K562 (cell line): ENCODE results near the gene CREG1. TPM values are rescaled to one million over a fixed set of nuclear protein-coding genes. Genes with fewer than 3 reads are reported as not detected.
A peak's percentile ranks its signal among the peaks of the same experiment; 100 is the strongest.

ENCODE experiments used
- E2F8 ChIP-seq: fragments of 450-650 bp; IDR thresholded peaks from 2 replicates; pipeline ENCODE4 v1.7.1; 2018; ENCODE audit warnings: mild to moderate bottlenecking, low read depth; ENCODE audit not compliant: partially characterized antibody
- ESRRA ChIP-seq: fragments of 450-650 bp; IDR thresholded peaks from 2 replicates; pipeline ENCODE4 v1.6.1; 2014; ENCODE audit warnings: low read depth, mild to moderate bottlenecking, moderate library complexity, borderline replicate concordance
- ETS1 ChIP-seq: conservative IDR thresholded peaks from 2 replicates; pipeline ENCODE4 v1.6.1; 2011; ENCODE audit warnings: low read depth, mild to moderate bottlenecking, low read length; ENCODE audit not compliant: control insufficient read depth
- ETV6 ChIP-seq, 3 experiments: fragments of 150-350 bp in 1 of 3; sonication (generic) in 1 of 3; formaldehyde crosslinking in 1 of 3; IDR thresholded peaks; 2 replicates each; pipeline versions ENCODE4 v1.6.1 to v1.8.0; 2014 to 2022; ENCODE audit warnings: borderline replicate concordance in 2 of 3, low read depth in 2 of 3, antibody characterized with exemption in 1 of 3, low read length in 1 of 3, mild to moderate bottlenecking in 1 of 3, missing genetic modification reagents in 1 of 3
- HINFP ChIP-seq: fragments of 450-650 bp; conservative IDR thresholded peaks from 2 replicates; pipeline ENCODE4 v1.6.1; 2016; ENCODE audit warnings: missing genetic modification characterization, low read depth, mild to moderate bottlenecking, control low read depth, missing compliant biosample characterization
- IFI16 ChIP-seq: fragments of 250-450 bp; sonication (Bioruptor Pico); IDR thresholded peaks from 2 replicates; pipeline ENCODE4 v2.1.2; 2022; ENCODE audit warnings: mild to moderate bottlenecking, inconsistent platforms
- JUN ChIP-seq, 2 experiments: sonication (generic) in 1 of 2; formaldehyde crosslinking in 1 of 2; IDR thresholded peaks; 2 replicates each; pipeline versions ENCODE4 v1.6.1 to v1.8.0; 2012 to 2022; ENCODE audit warnings: borderline replicate concordance in 2 of 2, mild to moderate bottlenecking in 2 of 2, improper control_type of control experiment in 1 of 2, low read depth in 1 of 2, low read length in 1 of 2, missing genetic modification reagents in 1 of 2
- KLF1 ChIP-seq: fragments of 450-650 bp; IDR thresholded peaks from 2 replicates; pipeline ENCODE4 v1.6.1; 2016; ENCODE audit warnings: missing genetic modification characterization, missing compliant biosample characterization
- MED1 ChIP-seq: sonication (generic); formaldehyde crosslinking; IDR thresholded peaks from 2 replicates; pipeline ENCODE4 v1.8.1; 2023; ENCODE audit warnings: missing genetic modification reagents, borderline replicate concordance
- NR1H2 ChIP-seq: sonication (generic); formaldehyde crosslinking; IDR thresholded peaks from 2 replicates; pipeline ENCODE4 v1.4.0; 2020; ENCODE audit warnings: mild to moderate bottlenecking, missing genetic modification reagents
- RBM14 ChIP-seq: fragments of 200-400 bp; formaldehyde crosslinking; IDR thresholded peaks from 2 replicates; pipeline ENCODE4 v1.6.1; 2018; ENCODE audit warnings: low read depth, mild to moderate bottlenecking, low read length, moderate library complexity, borderline replicate concordance; ENCODE audit not compliant: insufficient read depth
- RUNX1 ChIP-seq: sonication (generic); IDR thresholded peaks from 2 replicates; pipeline ENCODE4 v1.6.1; 2016; ENCODE audit warnings: antibody characterized with exemption, low read depth
- SMARCA4 ChIP-seq: fragments of 450-650 bp; IDR thresholded peaks from 2 replicates; pipeline ENCODE4 v1.6.1; 2016
- TCF15 ChIP-seq: fragments of 250-450 bp; sonication (Bioruptor Pico); IDR thresholded peaks from 2 replicates; pipeline ENCODE4 v1.8.0; 2022; ENCODE audit warnings: moderate library complexity, mild to moderate bottlenecking, inconsistent platforms
- ZBTB17 ChIP-seq: fragments of 450-650 bp; formaldehyde crosslinking; IDR thresholded peaks from 2 replicates; pipeline ENCODE4 v1.4.0; 2020; ENCODE audit warnings: mild to moderate bottlenecking
- ZKSCAN8 ChIP-seq: fragments of 200-800 bp; sonication (Bioruptor generic); IDR thresholded peaks from 2 replicates; pipeline ENCODE4 v1.6.1; 2016; ENCODE audit warnings: missing genetic modification characterization, missing compliant biosample characterization
- ZNF695 ChIP-seq: fragments of 450-650 bp; formaldehyde crosslinking; IDR thresholded peaks from 2 replicates; pipeline ENCODE4 v1.4.0; 2020; ENCODE audit warnings: mild to moderate bottlenecking, moderate library complexity
- polyA plus RNA-seq, 8 experiments: library from polyadenylated mRNA; depleted of rRNA in 4 of 8; stranded (reverse) in 5 of 8; unstranded in 3 of 8; fragments of >200 nt; fragmentation: Nextera tagmentation in 2 of 8; fragmentation: Illumina TruSeq in 1 of 8; extraction: Ambion mirVana in 2 of 8; extraction: Trizol in 1 of 8; gene quantifications; 2 replicates each; pipeline versions ENCODE4 v1.2.1 to v1.2.3, GENCODE V29; 2011 to 2014; ENCODE audit warnings: inconsistent platforms in 1 of 8, missing spikeins in 1 of 8
- total RNA-seq, 7 experiments: library from RNA; depleted of rRNA in 6 of 7; stranded (reverse); fragments of >200 nt in 6 of 7; fragmentation: Illumina TruSeq in 2 of 7; extraction: Trizol in 2 of 7; gene quantifications; 2 replicates each; pipeline versions ENCODE4 v1.2.1 to v1.2.3, GENCODE V29; 2011 to 2021; ENCODE audit warnings: low replicate concordance in 1 of 7

Gene CREG1
- total and polyA plus RNA-seq, 9 of the 15 experiments (the other 6 are each of a cell fraction or from before 2014, with no cell fraction given), result 45.7 to 272 (median 161) TPM

GRCh38 chr1:167517535-167518330 lies 35.8 kb downstream of the CREG1 start (continued):
- no peak for TF ChIP-seq IFI16 (CRISPR knock-in tag)
- TF ChIP-seq ZNF695 (CRISPR knock-in tag), result no peak
- peak; percentile 66 for TF ChIP-seq SMARCA4
- TF ChIP-seq MED1 (CRISPR knock-in tag), result no peak
- no peak for TF ChIP-seq ETS1
- peak; percentile 94 for TF ChIP-seq JUN (IDR thresholded peaks at IDR 0.05; ENCODE audit: borderline replicate concordance, low read depth, low read length)
- TF ChIP-seq JUN (CRISPR knock-in tag; IDR thresholded peaks at IDR 0.05; ENCODE audit: borderline replicate concordance), result 0 out of 2 replicates have a peak, but pooled peaks have one; percentile 50
- no peak for TF ChIP-seq ETV6 (IDR thresholded peaks at IDR 0.05; ENCODE audit: borderline replicate concordance in 1 of 2, low read depth in 2 of 2, low read length in 1 of 2)
- no peak for TF ChIP-seq ETV6 (CRISPR knock-in tag; IDR thresholded peaks at IDR 0.05; ENCODE audit: borderline replicate concordance)
- no peak for TF ChIP-seq RUNX1
- TF ChIP-seq TCF15, result no peak
- TF ChIP-seq NR1H2 (CRISPR knock-in tag), result no peak
- no peak for TF ChIP-seq ESRRA
- TF ChIP-seq RBM14, result no peak
- TF ChIP-seq HINFP (tag), result no peak
- TF ChIP-seq ZBTB17, result no peak
- no peak for TF ChIP-seq KLF1 (tag)
- TF ChIP-seq E2F8, result no peak
- 0 out of 2 replicates have a peak, but pooled peaks have one; percentile 34 for TF ChIP-seq ZKSCAN8
